ENCODE results near the gene ERMAP. TPM values are rescaled to one million over a fixed set of nuclear protein-coding genes. Genes with fewer than 3 reads are reported as not detected.

The ERMAP gene
- total RNA-seq, 4 donors from 2014 or later, result 23.7 to 36.5 (median 28.9) TPM

DNA sequence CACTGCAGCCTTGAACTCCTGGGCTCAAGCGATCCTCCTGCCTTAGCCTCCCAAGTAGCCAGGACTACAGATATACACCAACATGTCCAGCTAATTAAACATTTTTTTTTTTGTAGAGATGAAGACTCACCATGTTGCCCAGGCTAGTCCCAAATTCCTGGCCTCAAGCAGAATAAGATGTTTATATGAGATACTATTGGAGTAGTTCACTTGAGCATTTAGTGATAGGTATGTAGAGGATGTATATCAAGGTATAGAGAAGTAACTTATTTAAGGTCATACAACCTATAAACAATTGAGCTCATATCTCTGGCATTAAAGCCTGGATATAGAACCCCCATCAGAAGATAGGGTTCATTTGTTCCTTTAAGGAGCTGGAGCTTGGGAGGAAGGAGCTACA is 36.7 kb upstream of the ERMAP start:
- no peak for DNase-seq
- WGBS, 2 donors, result 96% methylated on average over 1 of the region's 1 CpG
- Histone ChIP-seq H3K27ac (no peak overlapping the region), H3K27me3 (no peaks in the 10 kb centered on the region), H3K9me3 (no peaks in the 10 kb centered on the region), H3K4me1 (peaks cover 5 to 6% of the 10 kb centered on the region in 2 donors), H3K4me3 (replicated peaks in 1 of 3) (no peak overlapping the region), H3K36me3 (peaks cover 9 to 27% of the 10 kb centered on the region in 2 donors)
- TF ChIP-seq, protein P1, sequence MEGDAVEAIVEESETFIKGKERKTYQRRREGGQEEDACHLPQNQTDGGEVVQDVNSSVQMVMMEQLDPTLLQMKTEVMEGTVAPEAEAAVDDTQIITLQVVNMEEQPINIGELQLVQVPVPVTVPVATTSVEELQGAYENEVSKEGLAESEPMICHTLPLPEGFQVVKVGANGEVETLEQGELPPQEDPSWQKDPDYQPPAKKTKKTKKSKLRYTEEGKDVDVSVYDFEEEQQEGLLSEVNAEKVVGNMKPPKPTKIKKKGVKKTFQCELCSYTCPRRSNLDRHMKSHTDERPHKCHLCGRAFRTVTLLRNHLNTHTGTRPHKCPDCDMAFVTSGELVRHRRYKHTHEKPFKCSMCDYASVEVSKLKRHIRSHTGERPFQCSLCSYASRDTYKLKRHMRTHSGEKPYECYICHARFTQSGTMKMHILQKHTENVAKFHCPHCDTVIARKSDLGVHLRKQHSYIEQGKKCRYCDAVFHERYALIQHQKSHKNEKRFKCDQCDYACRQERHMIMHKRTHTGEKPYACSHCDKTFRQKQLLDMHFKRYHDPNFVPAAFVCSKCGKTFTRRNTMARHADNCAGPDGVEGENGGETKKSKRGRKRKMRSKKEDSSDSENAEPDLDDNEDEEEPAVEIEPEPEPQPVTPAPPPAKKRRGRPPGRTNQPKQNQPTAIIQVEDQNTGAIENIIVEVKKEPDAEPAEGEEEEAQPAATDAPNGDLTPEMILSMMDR (IDR thresholded peaks at IDR 0.05), result no peak
- no peak for TF ChIP-seq POLR2A (IDR thresholded peaks at IDR 0.05)
- intact Hi-C loops (cut with DNase I), result no loop called here

DNA sequence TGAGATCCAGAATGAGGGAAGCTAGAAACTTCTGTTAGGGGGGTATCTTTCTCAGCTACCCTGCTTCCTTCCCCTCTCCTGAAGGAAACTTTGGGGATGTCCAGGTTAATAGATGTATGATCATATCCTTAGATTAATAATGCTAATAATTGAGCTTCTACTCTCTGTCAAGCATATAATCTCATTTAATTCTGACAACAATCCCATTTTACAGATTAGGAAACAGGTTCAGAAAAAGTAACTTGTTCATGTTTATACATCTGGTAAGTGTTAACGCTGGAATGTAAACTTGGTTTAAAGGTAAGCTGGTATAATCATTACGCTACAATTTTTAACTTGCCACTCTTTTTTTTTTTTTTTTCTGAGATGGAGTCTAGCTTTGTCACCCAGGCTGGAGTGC is 33.8 kb upstream of the ERMAP start:
- no peaks in the 10 kb centered on the region for H3K9me3 ChIP-seq
- peaks cover 10 to 11% of the 10 kb centered on the region in 2 donors for H3K4me1 ChIP-seq
- no peak for DNase-seq
- H3K4me3 ChIP-seq (replicated peaks in 1 of 3), result no peak overlapping the region
- TF ChIP-seq, protein P1 (IDR thresholded peaks at IDR 0.05), result no peak
- no peak for TF ChIP-seq POLR2A (IDR thresholded peaks at IDR 0.05)
- intact Hi-C loops (cut with DNase I), result no loop called here
- 97 to 100% methylated on average over 2 of the region's 2 CpGs for WGBS, 2 donors
- no peaks in the 10 kb centered on the region for H3K27me3 ChIP-seq
- H3K27ac ChIP-seq, result no peak overlapping the region
- H3K36me3 ChIP-seq, result peaks cover 0 to 5% of the 10 kb centered on the region in 2 donors

DNA sequence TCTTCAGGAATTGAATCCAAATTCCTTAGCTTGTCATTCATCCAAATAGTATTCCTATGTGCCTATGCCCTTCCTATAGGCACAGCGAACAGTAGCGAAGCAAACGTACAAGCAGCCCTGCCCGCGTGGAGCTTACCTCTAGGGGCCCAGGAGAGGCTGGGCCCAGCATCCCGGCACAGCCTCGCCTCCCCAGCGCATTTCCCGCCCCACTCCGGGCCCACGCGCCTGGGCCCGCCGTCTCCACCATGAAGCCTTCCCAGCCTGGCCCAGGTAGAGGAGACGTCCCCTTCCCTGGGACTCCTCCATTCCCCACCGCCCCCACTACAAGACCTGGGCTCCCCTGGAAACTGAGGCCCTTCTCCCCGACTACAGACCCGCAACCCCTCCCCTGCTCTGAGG is 32.4 kb upstream of the ERMAP start:
- H3K27me3 ChIP-seq, result no peaks in the 10 kb centered on the region
- H3K4me1 ChIP-seq, result peaks cover 10 to 11% of the 10 kb centered on the region in 2 donors
- 79 to 85% methylated on average over 17 to 18 of the region's 18 CpGs for WGBS, 2 donors
- no peaks in the 10 kb centered on the region for H3K9me3 ChIP-seq
- H3K27ac ChIP-seq, result no peak overlapping the region
- TF ChIP-seq, protein P1 (IDR thresholded peaks at IDR 0.05), result no peak
- no peak for TF ChIP-seq POLR2A (IDR thresholded peaks at IDR 0.05)
- H3K4me3 ChIP-seq (replicated peaks in 1 of 3), result no peak overlapping the region
- DNase-seq, result no peak
- peaks cover 0 to 5% of the 10 kb centered on the region in 2 donors for H3K36me3 ChIP-seq
- intact Hi-C loops (cut with DNase I), result no loop called here

DNA sequence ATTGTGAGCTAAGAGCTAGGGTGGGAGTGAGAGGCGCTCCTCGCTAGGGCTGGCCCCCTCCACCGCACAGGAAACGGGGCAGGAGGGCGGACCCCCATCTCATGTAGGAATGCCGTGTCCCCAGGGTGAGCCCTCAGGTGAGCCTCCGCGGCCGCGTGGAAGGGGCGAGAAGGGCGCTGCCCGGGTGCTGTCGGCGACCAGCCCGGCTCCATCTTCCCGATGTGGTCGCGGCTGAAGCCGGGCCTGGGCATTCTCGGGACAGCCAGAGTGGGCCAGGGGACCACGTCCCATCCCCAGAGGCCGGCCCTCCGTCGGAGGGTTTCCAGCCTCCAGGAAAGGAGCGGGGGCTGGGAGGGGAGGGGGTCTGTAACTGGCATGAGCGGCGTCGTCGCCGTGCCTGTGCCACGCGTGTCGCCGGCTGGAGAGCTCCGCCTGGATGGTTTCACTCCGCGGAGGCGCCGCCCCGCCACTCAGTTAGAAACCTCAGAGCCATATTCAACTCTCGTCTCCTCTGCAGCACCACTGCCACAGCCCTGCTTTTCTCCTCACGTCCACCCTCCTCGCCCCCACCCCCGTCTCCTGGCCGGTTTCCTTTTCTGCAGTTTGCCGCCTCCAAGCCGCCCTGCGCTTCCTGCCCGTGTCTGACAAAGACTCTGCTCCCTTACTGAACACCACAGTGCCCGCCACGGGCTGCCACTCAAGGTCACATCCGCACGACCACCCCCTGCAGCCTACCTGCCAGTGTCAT is 31.8 kb upstream of the ERMAP start, which contains the start of gene TMEM269:
Gene TMEM269 (plus strand): TSS at position 46 of the 748 bp plus-strand sequence. CDS start 4,903 bp downstream, outside the sequence.
- H3K4me1 ChIP-seq, result peaks cover 10 to 11% of the 10 kb centered on the region in 2 donors
- TF ChIP-seq POLR2A (IDR thresholded peaks at IDR 0.05), result no peak
- TF ChIP-seq, protein P1 (IDR thresholded peaks at IDR 0.05), result no peak
- no peaks in the 10 kb centered on the region for H3K9me3 ChIP-seq
- peak within 1 kb of the TSS in 1 of 3 donors; percentile 30 for H3K4me3 ChIP-seq (replicated peaks in 1 of 3)
- intact Hi-C loops (cut with DNase I), result no loop called here
- no peak within 1 kb of the TSS for H3K27ac ChIP-seq
- H3K27me3 ChIP-seq, result no peaks in the 10 kb centered on the region
- H3K36me3 ChIP-seq, result peaks cover 0 to 5% of the 10 kb centered on the region in 2 donors
- WGBS, 2 donors, result 4 to 10% methylated on average over 20 to 29 of the region's 54 CpGs
- peak; percentile 21 to 36 for DNase-seq

DNA sequence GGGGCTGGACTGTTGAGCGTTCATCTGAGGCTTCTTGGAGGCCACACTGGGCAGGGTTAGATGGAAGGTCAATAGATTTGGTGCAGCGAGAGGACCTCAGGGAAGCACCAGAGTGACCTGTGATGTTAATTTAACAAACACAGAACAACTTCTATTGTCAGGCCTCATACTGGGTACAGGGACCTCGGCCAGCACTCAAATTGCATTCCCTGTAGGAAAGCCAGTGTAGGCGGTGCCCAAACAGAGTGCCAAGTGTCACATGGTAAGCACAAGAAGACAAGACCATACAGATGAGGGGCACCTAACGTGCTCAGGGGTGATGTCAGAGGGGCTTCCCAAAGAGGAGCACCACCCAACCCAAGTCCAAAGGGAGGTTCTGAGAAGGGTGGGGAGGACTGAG is 30.8 kb upstream of the ERMAP start:
- peaks cover 10 to 11% of the 10 kb centered on the region in 2 donors for H3K4me1 ChIP-seq
- no peak overlapping the region for H3K4me3 ChIP-seq (replicated peaks in 1 of 3)
- WGBS, 2 donors, result 91 to 97% methylated on average over 5 of the region's 5 CpGs
- H3K36me3 ChIP-seq, result no peaks in the 10 kb centered on the region
- no peak for DNase-seq
- intact Hi-C loops (cut with DNase I), result no loop called here
- TF ChIP-seq, protein P1 (IDR thresholded peaks at IDR 0.05), result no peak
- no peak for TF ChIP-seq POLR2A (IDR thresholded peaks at IDR 0.05)
- no peaks in the 10 kb centered on the region for H3K27me3 ChIP-seq
- no peaks in the 10 kb centered on the region for H3K9me3 ChIP-seq
- H3K27ac ChIP-seq, result no peak overlapping the region

All from thyroid gland (tissue), 4 donors.